Measurements from ENCODE around the gene AUTS2.

- TF ChIP-seq CTCF (conservative IDR thresholded peaks at IDR 0.05 in 1 of 2, IDR thresholded peaks at IDR 0.05 in 1 of 2; ENCODE audit: low read depth in 1 of 2, low read length in 2 of 2) (no peak), EZH2 (IDR thresholded peaks at IDR 0.05; ENCODE audit: low read length, missing control alignments) (no peak)
Measured at GRCh38 chr7:70076325-70076724, 478.1 kb downstream of the AUTS2 start.
